Liver (tissue), 9 donors: Measurements from ENCODE around the gene MGP. TPM values are rescaled to one million over a fixed set of nuclear protein-coding genes. Genes with fewer than 3 reads are reported as not detected.

Source experiments
- DNase-seq: peaks from one replicate; pipeline ENCODE4 v3.0.0-alpha.2; 2017; ENCODE audit warnings: low spot score
- H3K27ac ChIP-seq, 2 donors: one replicate each; pipeline ENCODE4 v1.7.0; 2013; ENCODE audit warnings: inconsistent platforms in 2 of 2, low read length in 2 of 2, control low read depth in 1 of 2, low read depth in 1 of 2, mild to moderate bottlenecking in 1 of 2
- H3K27me3 ChIP-seq, 4 donors: one replicate each; pipeline versions ENCODE4 v1.6.1 to v1.7.0; 2013; ENCODE audit warnings: low read length in 3 of 4, inconsistent platforms in 1 of 4, mild to moderate bottlenecking in 1 of 4, moderate library complexity in 1 of 4; ENCODE audit not compliant: control insufficient read depth in 4 of 4, insufficient read depth in 4 of 4
- H3K36me3 ChIP-seq, 4 donors: one replicate each; pipeline versions ENCODE4 v1.6.1 to v1.7.0; 2013; ENCODE audit warnings: low read length in 3 of 4, mild to moderate bottlenecking in 3 of 4, low read depth in 1 of 4, moderate library complexity in 1 of 4; ENCODE audit not compliant: control insufficient read depth in 4 of 4, insufficient read depth in 3 of 4
- H3K4me1 ChIP-seq, 4 donors: one replicate each; pipeline versions ENCODE4 v1.6.1 to v1.7.0; 2013; ENCODE audit warnings: low read length in 3 of 4, mild to moderate bottlenecking in 3 of 4, moderate library complexity in 1 of 4; ENCODE audit not compliant: control insufficient read depth in 4 of 4, insufficient read depth in 4 of 4
- H3K4me3 ChIP-seq, 3 donors: one replicate each; pipeline versions ENCODE4 v1.6.1 to v1.7.0; 2013; ENCODE audit warnings: low read length in 3 of 3, control low read depth in 1 of 3, low read depth in 1 of 3, mild to moderate bottlenecking in 1 of 3
- H3K9ac ChIP-seq, 2 donors: one replicate each; pipeline ENCODE4 v1.7.0; 2013; ENCODE audit warnings: low read length in 2 of 2, mild to moderate bottlenecking in 2 of 2, moderate library complexity in 2 of 2, control low read depth in 1 of 2, low read depth in 1 of 2
- H3K9me3 ChIP-seq, 4 donors: one replicate each; pipeline versions ENCODE4 v1.6.1 to v1.7.0; 2013; ENCODE audit warnings: low read length in 3 of 4; ENCODE audit not compliant: control insufficient read depth in 4 of 4
- ATF3 ChIP-seq: IDR thresholded peaks from 2 replicates; pipeline ENCODE4 v1.6.1; 2016; ENCODE audit warnings: antibody characterized with exemption
- EGR1 ChIP-seq, 2 donors: IDR thresholded peaks; 2 replicates each; pipeline ENCODE4 v1.6.1; 2016 to 2018; ENCODE audit warnings: antibody characterized with exemption in 2 of 2, low read depth in 2 of 2
- FOXA1 ChIP-seq: IDR thresholded peaks from 2 replicates; pipeline ENCODE4 v1.6.1; 2016; ENCODE audit warnings: antibody characterized with exemption
- FOXA2 ChIP-seq: IDR thresholded peaks from 2 replicates; pipeline ENCODE4 v1.6.1; 2016; ENCODE audit warnings: antibody characterized with exemption
- GABPA ChIP-seq, 2 donors: IDR thresholded peaks in 1 of 2; conservative IDR thresholded peaks in 1 of 2; 2 replicates each; pipeline ENCODE4 v1.6.1; 2016; ENCODE audit warnings: antibody characterized with exemption in 2 of 2, mild to moderate bottlenecking in 1 of 2, moderate library complexity in 1 of 2
- HNF4G ChIP-seq: IDR thresholded peaks from 2 replicates; pipeline ENCODE4 v1.6.1; 2016; ENCODE audit warnings: antibody characterized with exemption
- JUND ChIP-seq, 2 donors: IDR thresholded peaks; 2 replicates each; pipeline ENCODE4 v1.6.1; 2016; ENCODE audit warnings: antibody characterized with exemption in 2 of 2
- MAX ChIP-seq: IDR thresholded peaks from 2 replicates; pipeline ENCODE4 v1.6.1; 2016; ENCODE audit warnings: antibody characterized with exemption
- NR2F2 ChIP-seq: IDR thresholded peaks from 2 replicates; pipeline ENCODE4 v1.6.1; 2016; ENCODE audit warnings: antibody characterized with exemption
- REST ChIP-seq: IDR thresholded peaks from 2 replicates; pipeline ENCODE4 v1.6.1; 2016; ENCODE audit warnings: antibody characterized with exemption, mild to moderate bottlenecking
- RXRA ChIP-seq, 2 donors: IDR thresholded peaks; 2 replicates each; pipeline ENCODE4 v1.6.1; 2017 to 2018; ENCODE audit warnings: antibody characterized with exemption in 2 of 2, mild to moderate bottlenecking in 1 of 2
- SP1 ChIP-seq: IDR thresholded peaks from 2 replicates; pipeline ENCODE4 v1.6.1; 2018; ENCODE audit warnings: antibody characterized with exemption, mild to moderate bottlenecking
- TAF1 ChIP-seq: conservative IDR thresholded peaks from 2 replicates; pipeline ENCODE4 v1.6.1; 2016; ENCODE audit warnings: antibody characterized with exemption, mild to moderate bottlenecking
- YY1 ChIP-seq: IDR thresholded peaks from 2 replicates; pipeline ENCODE4 v1.6.1; 2016; ENCODE audit warnings: antibody characterized with exemption, mild to moderate bottlenecking
- WGBS: extraction: QIAGEN DNeasy Blood & Tissue Kit; methylation state at CpG from one replicate; pipeline ENCODE4 v1.1.7; 2013; 5-methylcytosine and 5-hydroxymethylcytosine counted together
- polyA plus RNA-seq, 2 donors: library from polyadenylated mRNA; stranded (reverse) in 1 of 2; unstranded in 1 of 2; fragments of 200-250 nt in 1 of 2; fragments of >200 nt in 1 of 2; fragmentation: Nextera tagmentation in 1 of 2; extraction: Ambion mirVana in 1 of 2; gene quantifications; one replicate each; pipeline versions ENCODE4 v1.2.1 to v1.2.3, GENCODE V29; 2013 to 2015
- total RNA-seq, 2 donors: library from RNA; depleted of rRNA; stranded (reverse); fragments of >200 nt; gene quantifications; one replicate each; pipeline ENCODE4 v1.2.3, GENCODE V29; 2014
- donor health status: healthy.
- donor health status: healthy.
- donor health status: healthy.
- donor health status: healthy.
- donor health status: healthy.

MGP gene
- total and polyA plus RNA-seq, 4 donors, result 0.98 to 20.7 (median 11.0) TPM

DNA sequence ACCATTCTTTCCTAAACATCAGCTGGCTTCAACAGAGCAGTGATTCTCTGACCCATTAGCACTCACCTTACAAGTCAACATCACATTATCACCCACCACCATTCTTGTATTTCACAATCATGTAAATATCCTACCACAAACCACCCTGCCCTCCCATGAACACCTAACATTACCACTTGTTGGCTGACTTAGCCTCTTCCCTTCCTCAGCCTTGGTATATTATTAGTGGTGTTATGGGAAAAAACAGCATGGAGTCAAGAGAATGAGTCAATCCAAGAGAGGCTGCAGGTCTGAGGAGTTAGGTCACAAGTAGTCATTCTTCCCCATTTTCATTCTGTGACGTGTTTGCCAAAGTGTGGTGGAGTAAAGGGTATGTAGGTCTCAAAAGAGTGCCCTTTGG is 22.3 kb upstream of the MGP start:
- DNase-seq, result no peak
- H3K9ac ChIP-seq, result no peak overlapping the region
- H3K4me3 ChIP-seq, result no peak overlapping the region
- no peaks in the 10 kb centered on the region for H3K27me3 ChIP-seq
- no peak overlapping the region for H3K27ac ChIP-seq
- H3K4me1 ChIP-seq, result no peaks in the 10 kb centered on the region
- 95% methylated on average over 1 of the region's 1 CpG for WGBS
- no peak for TF ChIP-seq REST
- no peak for TF ChIP-seq FOXA1
- no peak for TF ChIP-seq SP1
- TF ChIP-seq HNF4G, result no peak
- TF ChIP-seq MAX, result no peak
- no peak for TF ChIP-seq NR2F2
- TF ChIP-seq FOXA2, result no peak
- no peaks in the 10 kb centered on the region for H3K36me3 ChIP-seq
- peaks cover 0 to 1% (median 0%) of the 10 kb centered on the region in 4 donors for H3K9me3 ChIP-seq

DNA sequence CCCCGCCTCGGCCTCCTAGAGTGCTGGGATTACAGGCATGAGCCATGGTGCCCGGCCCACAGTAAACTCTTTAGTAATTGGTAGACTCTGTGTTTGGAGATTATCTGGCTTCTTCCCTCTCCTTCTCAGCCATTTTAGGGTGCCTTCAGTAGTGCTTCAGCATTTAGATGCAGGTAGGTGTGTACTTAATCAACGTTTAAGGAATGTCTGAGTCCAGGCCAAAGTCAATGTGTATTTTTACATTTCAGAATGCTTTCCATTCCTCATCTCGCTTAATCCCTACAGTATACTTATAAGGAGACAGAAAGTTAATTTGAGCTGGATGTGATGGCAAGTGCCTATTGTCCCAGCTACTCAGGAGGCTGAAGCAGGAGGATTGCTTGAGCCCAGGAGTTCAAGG is 20.5 kb upstream of the MGP start:
- H3K4me1 ChIP-seq, result no peaks in the 10 kb centered on the region
- H3K27me3 ChIP-seq, result no peaks in the 10 kb centered on the region
- no peak for TF ChIP-seq GABPA (IDR thresholded peaks at IDR 0.05 in 1 of 2, conservative IDR thresholded peaks at IDR 0.05 in 1 of 2)
- no peak for TF ChIP-seq SP1
- H3K27ac ChIP-seq, result no peak overlapping the region
- 87% methylated on average over 5 of the region's 5 CpGs for WGBS
- H3K4me3 ChIP-seq, result no peak overlapping the region
- H3K36me3 ChIP-seq, result no peaks in the 10 kb centered on the region
- no peak for DNase-seq
- H3K9ac ChIP-seq, result no peak overlapping the region
- peaks cover 0 to 1% (median 0%) of the 10 kb centered on the region in 4 donors for H3K9me3 ChIP-seq

GRCh38 chr12:14905269-14906004 is 19.8 kb upstream of the MGP start:
- 79% methylated on average over 5 of the region's 5 CpGs for WGBS
- H3K9me3 ChIP-seq, result no peaks in the 10 kb centered on the region
- H3K9ac ChIP-seq, result no peak overlapping the region
- H3K4me3 ChIP-seq, result no peak overlapping the region
- TF ChIP-seq NR2F2 (peak; percentile 49), TAF1 (no peak)
- DNase-seq, result no peak
- no peaks in the 10 kb centered on the region for H3K4me1 ChIP-seq
- no peak overlapping the region for H3K27ac ChIP-seq
- H3K36me3 ChIP-seq, result no peaks in the 10 kb centered on the region
- no peaks in the 10 kb centered on the region for H3K27me3 ChIP-seq

DNA sequence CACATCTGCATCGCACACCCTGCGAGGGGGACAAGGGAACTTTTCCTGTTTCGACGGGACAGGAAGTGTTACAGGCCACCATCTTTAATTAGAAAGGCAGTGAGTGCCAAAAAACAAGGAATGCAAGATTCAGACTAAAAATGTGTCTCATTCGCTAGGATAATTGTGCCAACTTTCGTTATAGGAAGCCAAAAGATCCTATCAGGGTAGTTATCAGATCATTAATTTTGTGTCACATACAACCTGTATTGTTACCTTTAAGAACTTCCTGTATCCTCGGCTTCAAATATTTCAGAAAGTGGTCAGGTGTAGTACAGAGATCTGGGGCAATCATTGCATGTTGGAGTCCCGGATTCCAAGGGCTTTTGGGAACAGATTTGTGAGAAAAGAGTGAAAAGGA is 19.2 kb upstream of the MGP start:
- no peak overlapping the region for H3K4me3 ChIP-seq
- H3K36me3 ChIP-seq, result no peaks in the 10 kb centered on the region
- peak overlapping the region in 1 of 2 donors; percentile 21 for H3K27ac ChIP-seq
- TF ChIP-seq EGR1 (IDR thresholded peaks at IDR 0.05; ENCODE audit: low read depth in 2 of 2), result no peak
- no peak for TF ChIP-seq NR2F2
- no peak for TF ChIP-seq GABPA (IDR thresholded peaks at IDR 0.05 in 1 of 2, conservative IDR thresholded peaks at IDR 0.05 in 1 of 2)
- no peak for TF ChIP-seq YY1
- no peak for TF ChIP-seq RXRA (IDR thresholded peaks at IDR 0.05)
- TF ChIP-seq JUND (IDR thresholded peaks at IDR 0.05), result no peak
- no peak for TF ChIP-seq TAF1
- no peak for TF ChIP-seq SP1
- no peak for TF ChIP-seq ATF3
- no peaks in the 10 kb centered on the region for H3K4me1 ChIP-seq
- H3K9ac ChIP-seq, result no peak overlapping the region
- no peaks in the 10 kb centered on the region for H3K9me3 ChIP-seq
- H3K27me3 ChIP-seq, result no peaks in the 10 kb centered on the region
- WGBS, result 78% methylated on average over 8 of the region's 8 CpGs
- no peak for DNase-seq
